H1 (cell line): ENCODE results near the gene MEF2D. TPM values are rescaled to one million over a fixed set of nuclear protein-coding genes. Genes with fewer than 3 reads are reported as not detected.

Experiments
- CTCF ChIA-PET: fragments of 300-600 bp; sonication (Branson Sonifier 250); formaldehyde crosslinking; loops from one replicate; lab custom pipeline; 2021; ENCODE audit not compliant: partially characterized antibody; lab: Charles Lee
- POLR2A ChIA-PET: fragments of 300-600 bp; sonication (Branson Sonifier 250); formaldehyde crosslinking; loops from one replicate; lab custom pipeline; 2021; ENCODE audit warnings: inconsistent platforms; ENCODE audit not compliant: partially characterized antibody; lab: Charles Lee
- DNase-seq, 2 experiments: peaks; one replicate each; pipeline versions ENCODE4 v3.0.0 to v3.0.0-alpha.2; 2010 to 2022; ENCODE audit warnings: low spot score in 2 of 2, low read depth in 1 of 2, mixed read lengths in 1 of 2
- FAIRE-seq: peaks from 2 replicates; lab custom pipeline; 2011; peaks lifted over from hg19 to GRCh38; lab: Jason Lieb, UNC
- H2AFZ ChIP-seq: 2 replicates; pipeline ENCODE4 v1.8.1; 2012; ENCODE audit warnings: low read length, inconsistent platforms
- H2AK5ac ChIP-seq: 2 replicates; pipeline ENCODE4 v1.6.1; 2013; ENCODE audit warnings: low read depth, low read length
- H2BK120ac ChIP-seq: replicated peaks from 2 replicates; pipeline ENCODE3; 2013; ENCODE audit warnings: low read depth, low read length, inconsistent platforms
- H2BK12ac ChIP-seq: 2 replicates; pipeline ENCODE4 v1.6.1; 2013; ENCODE audit warnings: low read depth, low read length
- H2BK15ac ChIP-seq: 2 replicates; pipeline ENCODE4 v1.6.1; 2013; ENCODE audit warnings: low read length
- H2BK20ac ChIP-seq: 2 replicates; pipeline ENCODE4 v1.6.1; 2013; ENCODE audit warnings: low read length
- H2BK5ac ChIP-seq: 2 replicates; pipeline ENCODE4 v1.6.1; 2013; ENCODE audit warnings: low read depth, low read length
- H3K14ac ChIP-seq: 2 replicates; pipeline ENCODE4 v1.6.1; 2013; ENCODE audit warnings: inconsistent platforms; ENCODE audit not compliant: insufficient read length
- H3K18ac ChIP-seq: 2 replicates; pipeline ENCODE4 v1.6.1; 2013; ENCODE audit warnings: low read length; ENCODE audit errors: extremely low read depth
- H3K23ac ChIP-seq: 2 replicates; pipeline ENCODE4 v1.6.1; 2013; ENCODE audit warnings: inconsistent platforms; ENCODE audit not compliant: insufficient read length
- H3K23me2 ChIP-seq: 2 replicates; pipeline ENCODE4 v1.6.1; 2013; ENCODE audit warnings: low read depth, low read length
- H3K27ac ChIP-seq: 2 replicates; pipeline ENCODE4 v1.6.1; 2011; ENCODE audit warnings: low read depth, low read length, inconsistent platforms
- H3K27me3 ChIP-seq, 4 experiments: replicated peaks in 1 of 4; 1 replicate in 1 of 4; 2 replicates in 3 of 4; pipeline versions ENCODE4 v1.6.1 to v1.8.1; 2011 to 2013; ENCODE audit warnings: low read length in 3 of 4, mild to moderate bottlenecking in 3 of 4, inconsistent platforms in 2 of 4, mixed read lengths in 2 of 4, moderate library complexity in 1 of 4; ENCODE audit not compliant: control insufficient read depth in 3 of 4, insufficient read depth in 3 of 4; ENCODE audit errors: extremely low read depth in 1 of 4
- H3K36me3 ChIP-seq, 4 experiments: 2 replicates each; pipeline versions ENCODE4 v1.6.1 to v1.8.1; 2011 to 2013; ENCODE audit warnings: mild to moderate bottlenecking in 4 of 4, low read length in 3 of 4, moderate library complexity in 2 of 4, control low read depth in 1 of 4, inconsistent platforms in 1 of 4; ENCODE audit not compliant: insufficient read depth in 4 of 4, control insufficient read depth in 2 of 4
- H3K4ac ChIP-seq: replicated peaks from 2 replicates; pipeline ENCODE3; 2013; ENCODE audit warnings: low read length, low read depth, mixed read lengths, inconsistent platforms; ENCODE audit not compliant: insufficient read length
- H3K4me1 ChIP-seq, 4 experiments: replicated peaks in 1 of 4; 1 replicate in 1 of 4; 2 replicates in 3 of 4; pipeline versions ENCODE4 v1.6.1 to v1.8.1; 2011 to 2013; ENCODE audit warnings: low read length in 3 of 4, inconsistent platforms in 2 of 4, mixed read lengths in 1 of 4; ENCODE audit not compliant: insufficient read depth in 4 of 4, control insufficient read depth in 3 of 4
- H3K4me2 ChIP-seq, 2 experiments: 2 replicates each; pipeline versions ENCODE4 v1.6.1 to v1.8.1; 2011 to 2013; ENCODE audit warnings: low read depth in 2 of 2, low read length in 2 of 2, control low read depth in 1 of 2, inconsistent platforms in 1 of 2, mild to moderate bottlenecking in 1 of 2; ENCODE audit not compliant: insufficient read depth in 1 of 2
- H3K4me3 ChIP-seq, 4 experiments: fragments of 200-600, 300-600 bp in 1 of 4; sonication (generic), shearing (Covaris generic), sonication (Bioruptor Twin) in 1 of 4; 2 replicates each; pipeline versions ENCODE4 v1.5.1 to v1.8.1; 2011 to 2016; ENCODE audit warnings: low read length in 4 of 4, low read depth in 3 of 4, control low read depth in 2 of 4, inconsistent platforms in 2 of 4, mild to moderate bottlenecking in 2 of 4, mixed read lengths in 1 of 4, moderate library complexity in 1 of 4; ENCODE audit not compliant: insufficient read depth in 2 of 4; ENCODE audit errors: extremely low read depth in 1 of 4
- H3K56ac ChIP-seq: replicated peaks from 2 replicates; pipeline ENCODE3; 2013; ENCODE audit warnings: low read depth, mild to moderate bottlenecking, mixed read lengths, low read length, inconsistent platforms; ENCODE audit not compliant: insufficient read length
- H3K79me1 ChIP-seq: 2 replicates; pipeline ENCODE4 v1.6.1; 2013; ENCODE audit warnings: low read depth, low read length, control low read depth
- H3K79me2 ChIP-seq, 2 experiments: 2 replicates each; pipeline versions ENCODE4 v1.6.1 to v1.8.1; 2012 to 2013; ENCODE audit warnings: low read length in 2 of 2, mild to moderate bottlenecking in 2 of 2, inconsistent platforms in 1 of 2; ENCODE audit not compliant: insufficient read depth in 2 of 2, control insufficient read depth in 1 of 2
- H3K9ac ChIP-seq, 4 experiments: replicated peaks in 1 of 4; 1 replicate in 1 of 4; 2 replicates in 3 of 4; pipeline versions ENCODE4 v1.6.1 to v1.8.1; 2011 to 2013; ENCODE audit warnings: low read depth in 3 of 4, low read length in 3 of 4, control low read depth in 2 of 4, mild to moderate bottlenecking in 2 of 4, moderate library complexity in 2 of 4, inconsistent platforms in 1 of 4; ENCODE audit errors: extremely low read depth in 1 of 4
- H3K9me3 ChIP-seq, 2 experiments: 2 replicates each; pipeline versions ENCODE4 v1.6.1 to v1.8.1; 2012 to 2013; ENCODE audit warnings: mild to moderate bottlenecking in 2 of 2, moderate library complexity in 2 of 2, control low read depth in 1 of 2, inconsistent platforms in 1 of 2, low read depth in 1 of 2, low read length in 1 of 2, mixed read lengths in 1 of 2; ENCODE audit not compliant: insufficient read depth in 2 of 2
- H4K20me1 ChIP-seq, 2 experiments: replicated peaks in 1 of 2; 2 replicates each; pipeline versions ENCODE3 to v1.8.1; 2011 to 2013; ENCODE audit warnings: inconsistent platforms in 2 of 2, low read length in 2 of 2, mild to moderate bottlenecking in 1 of 2; ENCODE audit not compliant: insufficient read depth in 2 of 2, control insufficient read depth in 1 of 2
- H4K5ac ChIP-seq: 2 replicates; pipeline ENCODE4 v1.6.1; 2013; ENCODE audit warnings: low read length, low read depth, mixed read lengths, inconsistent platforms; ENCODE audit not compliant: insufficient read length
- H4K8ac ChIP-seq: 2 replicates; pipeline ENCODE4 v1.8.0; 2013; ENCODE audit warnings: mild to moderate bottlenecking, moderate library complexity, low read length, inconsistent platforms; ENCODE audit not compliant: insufficient read depth; ENCODE audit errors: extremely low read depth
- H4K91ac ChIP-seq: replicated peaks from 2 replicates; pipeline ENCODE3; 2013; ENCODE audit warnings: low read length, mixed read lengths, inconsistent platforms; ENCODE audit not compliant: insufficient read length
- ATF3 ChIP-seq: IDR thresholded peaks from 2 replicates; pipeline ENCODE4 v1.6.1; 2011; ENCODE audit warnings: low read depth, mild to moderate bottlenecking, low read length; ENCODE audit not compliant: insufficient read depth
- CHD1 ChIP-seq: IDR thresholded peaks from 2 replicates; pipeline ENCODE4 v1.6.1; 2012; ENCODE audit warnings: low read depth, low read length, improper control_type of control experiment
- CREB1 ChIP-seq: IDR thresholded peaks from 2 replicates; pipeline ENCODE4 v1.6.1; 2012; ENCODE audit warnings: inconsistent platforms
- EP300 ChIP-seq, 2 experiments: IDR thresholded peaks; 1 replicate in 1 of 2; 2 replicates in 1 of 2; pipeline ENCODE4 v1.6.1; 2011 to 2012; ENCODE audit warnings: low read depth in 2 of 2, low read length in 2 of 2, mild to moderate bottlenecking in 2 of 2, borderline replicate concordance in 1 of 2, inconsistent platforms in 1 of 2, moderate library complexity in 1 of 2
- EZH2 ChIP-seq: fragments of 200-600 bp; sonication (generic); IDR thresholded peaks from 2 replicates; pipeline ENCODE4 v1.7.1; 2012; ENCODE audit warnings: low read depth, mild to moderate bottlenecking, moderate library complexity, low read length, inconsistent platforms; ENCODE audit not compliant: severe bottlenecking
- GABPA ChIP-seq: IDR thresholded peaks from 2 replicates; pipeline ENCODE4 v1.6.1; 2011; ENCODE audit warnings: mild to moderate bottlenecking, low read length, moderate library complexity, borderline replicate concordance; ENCODE audit not compliant: insufficient read depth
- POLR2AphosphoS5 ChIP-seq: IDR thresholded peaks from 2 replicates; pipeline ENCODE4 v1.6.1; 2011; ENCODE audit warnings: low read depth, low read length
- SIN3A ChIP-seq, 2 experiments: IDR thresholded peaks in 1 of 2; conservative IDR thresholded peaks in 1 of 2; 2 replicates each; pipeline ENCODE4 v1.6.1; 2011 to 2012; ENCODE audit warnings: low read length in 2 of 2, improper control_type of control experiment in 1 of 2, low read depth in 1 of 2, mild to moderate bottlenecking in 1 of 2
- SIX5 ChIP-seq: IDR thresholded peaks from 2 replicates; pipeline ENCODE4 v1.6.1; 2011; ENCODE audit warnings: mild to moderate bottlenecking, low read depth, low read length
- SP2 ChIP-seq: IDR thresholded peaks from 2 replicates; pipeline ENCODE4 v1.6.1; 2012; ENCODE audit warnings: mild to moderate bottlenecking, low read length, inconsistent platforms
- TBP ChIP-seq: IDR thresholded peaks from 2 replicates; pipeline ENCODE4 v1.6.1; 2011; ENCODE audit warnings: low read depth, low read length, improper control_type of control experiment
- TCF12 ChIP-seq: IDR thresholded peaks from 2 replicates; pipeline ENCODE4 v1.6.1; 2011; ENCODE audit warnings: low read depth, mild to moderate bottlenecking, low read length
- WGBS, 2 experiments: shearing (Covaris generic) in 1 of 2; methylation state at CpG; one replicate each; pipeline versions ENCODE4 v1.1.6 to v1.1.7; 2013 to 2015; ENCODE audit warnings: low lambda C conversion rate in 2 of 2, mixed read lengths in 2 of 2, inconsistent platforms in 1 of 2, low coverage in 1 of 2, missing lambda C conversion rate in 1 of 2; ENCODE audit not compliant: insufficient replicate concordance in 2 of 2, insufficient coverage in 1 of 2, insufficient read length in 1 of 2; ENCODE audit errors: extremely low coverage in 1 of 2, missing lambda C conversion rate in 1 of 2; 5-methylcytosine and 5-hydroxymethylcytosine counted together
- polyA plus RNA-seq, 7 experiments: library from polyadenylated mRNA; depleted of rRNA in 3 of 7; stranded (reverse) in 5 of 7; unstranded in 2 of 7; fragments of >200 nt in 5 of 7; fragments of 200-250 nt in 2 of 7; gene quantifications; 1 replicate in 5 of 7; 2 replicates in 1 of 7; 4 replicates in 1 of 7; pipeline versions ENCODE4 v1.2.1 to v1.2.3, GENCODE V29; 2011 to 2013; ENCODE audit warnings: missing spikeins in 2 of 7, mixed read lengths in 2 of 7
- total RNA-seq: library from RNA; stranded (reverse); fragmentation: NEBNext Ultra II Directional; extraction: Animal tissue kit (Norgen Biotek cat#: 25700); gene quantifications from 2 replicates; pipeline ENCODE4 v1.2.1, GENCODE V29; 2021

MEF2D gene
- total and polyA plus RNA-seq, 2 of the 8 experiments (the other 6 are each of a cell fraction or from before 2014, with no cell fraction given): 17.3 to 20.3 TPM

GRCh38 chr1:156538711-156539440 lies 38.3 kb upstream of the MEF2D start:
- CTCF ChIA-PET: interaction anchor here (0.6 to 3.7 kb wide), 3 partner anchors 73 to 153 kb away, joined by 5 to 9 read pairs (median 5); no protein-coding TSS in a partner anchor
- TF ChIP-seq SIX5 (no peak), EP300 (IDR thresholded peaks at IDR 0.05; ENCODE audit: borderline replicate concordance in 1 of 2, low read depth in 2 of 2, low read length in 2 of 2) (no peak), TBP (no peak), SIN3A (conservative IDR thresholded peaks at IDR 0.05 in 1 of 2, IDR thresholded peaks at IDR 0.05 in 1 of 2; ENCODE audit: low read depth in 1 of 2, low read length in 2 of 2) (no peak), CHD1 (no peak), TCF12 (no peak), ATF3 (no peak), CREB1 (no peak), GABPA (no peak), POLR2AphosphoS5 (no peak), EZH2 (no peak), SP2 (no peak)

More at GRCh38 chr1:156538711-156539440, 38.3 kb upstream of the MEF2D start:
- Histone ChIP-seq H3K4me1 (no peaks in the 10 kb centered on the region), H3K14ac (no peak overlapping the region), H4K20me1 (peaks cover 0 to 1% of the 10 kb centered on the region in 2 experiments), H3K36me3 (peaks cover 13 to 34% (median 27%) of the 10 kb centered on the region in 4 experiments; a peak in 7 of 8 replicates), H3K23me2 (no peaks in the 10 kb centered on the region), H3K27me3 (no peaks in the 10 kb centered on the region), H3K4me2 (no peak overlapping the region), H2AK5ac (no peak overlapping the region), H3K18ac (no peak overlapping the region), H3K4ac (no peak overlapping the region), H4K8ac (no peak overlapping the region), H2BK15ac (no peak overlapping the region), H2BK120ac (no peak overlapping the region), H3K9me3 (no peaks in the 10 kb centered on the region), H3K79me2 (no peaks in the 10 kb centered on the region), H3K56ac (no peak overlapping the region), H3K4me3 (no peak overlapping the region), H2BK20ac (no peak overlapping the region), H3K79me1 (no peaks in the 10 kb centered on the region), H2AFZ (no peak overlapping the region), H2BK12ac (no peak overlapping the region), H3K9ac (no peak overlapping the region), H2BK5ac (no peak overlapping the region), H4K91ac (no peak overlapping the region), H3K27ac (no peak overlapping the region), H3K23ac (no peak overlapping the region), H4K5ac (no peak overlapping the region)
- DNase-seq (no peak), FAIRE-seq (no peak)
- WGBS, 2 experiments: 89% methylated on average over 10 of the region's 10 CpGs; no CpG with 5 or more reads in 1 of the 2 experiments
- POLR2A ChIA-PET: interaction anchor here (1.2 to 1.3 kb wide), 2 partner anchors 9 to 30 kb away, joined by 3 read pairs; no protein-coding TSS in a partner anchor
